ENCODE results near the gene PLEKHG1. TPM values are rescaled to one million over a fixed set of nuclear protein-coding genes. Genes with fewer than 3 reads are reported as not detected.

Gene PLEKHG1
- total RNA-seq, 6 donors from 2014 or later, result 16.3 to 45.4 (median 29.2) TPM

DNA sequence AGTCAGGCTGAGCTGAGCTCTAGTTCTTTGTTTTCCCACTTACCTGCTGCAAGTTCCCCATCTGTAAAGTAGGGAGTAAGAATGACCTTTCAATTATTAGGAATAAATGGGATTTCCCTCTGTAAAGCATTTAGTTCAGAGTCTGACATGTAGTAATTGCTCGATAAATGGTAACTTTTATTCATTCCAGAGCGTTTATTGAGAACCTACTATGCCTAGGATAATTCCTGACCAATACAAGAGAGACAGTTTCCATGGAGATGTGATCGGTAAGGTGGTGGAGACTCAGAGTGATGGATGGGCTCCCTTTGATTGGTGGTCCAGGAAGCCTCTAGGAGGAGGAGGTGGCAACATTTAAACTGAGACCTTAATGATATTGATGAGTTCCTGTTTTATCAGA, 5.6 kb downstream of the PLEKHG1 start:
- Histone ChIP-seq H3K36me3 (no peaks in the 10 kb centered on the region), H3K27me3 (peaks cover 0 to 9% (median 0%) of the 10 kb centered on the region in 4 donors), H3K9me3 (no peaks in the 10 kb centered on the region), H3K27ac (no peak overlapping the region), H3K4me3 (no peak overlapping the region), H3K4me1 (peaks cover 0 to 11% (median 5%) of the 10 kb centered on the region in 4 donors)
- 95 to 99% methylated on average over 3 of the region's 3 CpGs for WGBS, 2 donors
- ATAC-seq (ENCODE audit: low FRiP score in 2 of 2), result no peak
- TF ChIP-seq, protein P1, sequence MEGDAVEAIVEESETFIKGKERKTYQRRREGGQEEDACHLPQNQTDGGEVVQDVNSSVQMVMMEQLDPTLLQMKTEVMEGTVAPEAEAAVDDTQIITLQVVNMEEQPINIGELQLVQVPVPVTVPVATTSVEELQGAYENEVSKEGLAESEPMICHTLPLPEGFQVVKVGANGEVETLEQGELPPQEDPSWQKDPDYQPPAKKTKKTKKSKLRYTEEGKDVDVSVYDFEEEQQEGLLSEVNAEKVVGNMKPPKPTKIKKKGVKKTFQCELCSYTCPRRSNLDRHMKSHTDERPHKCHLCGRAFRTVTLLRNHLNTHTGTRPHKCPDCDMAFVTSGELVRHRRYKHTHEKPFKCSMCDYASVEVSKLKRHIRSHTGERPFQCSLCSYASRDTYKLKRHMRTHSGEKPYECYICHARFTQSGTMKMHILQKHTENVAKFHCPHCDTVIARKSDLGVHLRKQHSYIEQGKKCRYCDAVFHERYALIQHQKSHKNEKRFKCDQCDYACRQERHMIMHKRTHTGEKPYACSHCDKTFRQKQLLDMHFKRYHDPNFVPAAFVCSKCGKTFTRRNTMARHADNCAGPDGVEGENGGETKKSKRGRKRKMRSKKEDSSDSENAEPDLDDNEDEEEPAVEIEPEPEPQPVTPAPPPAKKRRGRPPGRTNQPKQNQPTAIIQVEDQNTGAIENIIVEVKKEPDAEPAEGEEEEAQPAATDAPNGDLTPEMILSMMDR (IDR thresholded peaks at IDR 0.05), result no peak
- no peak for TF ChIP-seq POLR2A (IDR thresholded peaks at IDR 0.05)
- no peak for TF ChIP-seq EP300 (IDR thresholded peaks at IDR 0.05)
- no peak for TF ChIP-seq POLR2AphosphoS5 (IDR thresholded peaks at IDR 0.05)
- DNase-seq, result no peak

DNA sequence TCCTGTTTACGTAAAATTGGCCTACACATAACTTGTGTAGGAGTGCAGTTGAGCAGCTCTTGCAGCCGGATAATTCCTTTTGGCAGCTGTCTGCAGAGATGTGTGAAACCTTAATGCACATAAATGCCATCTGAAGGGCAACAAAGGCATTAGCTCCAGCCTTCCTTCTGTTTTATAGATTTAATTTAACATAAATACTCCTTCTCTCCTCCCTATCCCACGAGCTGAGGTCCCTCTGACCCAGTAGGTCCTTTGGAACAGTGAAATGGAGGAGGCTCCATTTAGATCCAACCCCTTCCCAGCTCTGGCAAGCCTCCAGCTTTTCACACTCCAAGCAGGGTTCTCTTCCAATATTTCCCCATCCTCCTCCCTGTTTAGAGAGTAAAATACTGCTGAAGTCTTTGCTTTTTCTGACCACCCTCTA, 6.5 kb downstream of the PLEKHG1 start:
- DNase-seq (no peak), ATAC-seq (ENCODE audit: low FRiP score in 2 of 2) (no peak)
- H3K4me3 ChIP-seq, result no peak overlapping the region
- 49 to 66% methylated on average over 3 of the region's 3 CpGs for WGBS, 2 donors
- H3K27ac ChIP-seq, result no peak overlapping the region
- no peaks in the 10 kb centered on the region for H3K36me3 ChIP-seq
- peaks cover 0 to 4% (median 0%) of the 10 kb centered on the region in 4 donors for H3K27me3 ChIP-seq
- no peak for TF ChIP-seq EP300 (IDR thresholded peaks at IDR 0.05)
- H3K9me3 ChIP-seq, result no peaks in the 10 kb centered on the region
- peaks cover 0 to 2% (median under 1%) of the 10 kb centered on the region in 4 donors for H3K4me1 ChIP-seq

DNA sequence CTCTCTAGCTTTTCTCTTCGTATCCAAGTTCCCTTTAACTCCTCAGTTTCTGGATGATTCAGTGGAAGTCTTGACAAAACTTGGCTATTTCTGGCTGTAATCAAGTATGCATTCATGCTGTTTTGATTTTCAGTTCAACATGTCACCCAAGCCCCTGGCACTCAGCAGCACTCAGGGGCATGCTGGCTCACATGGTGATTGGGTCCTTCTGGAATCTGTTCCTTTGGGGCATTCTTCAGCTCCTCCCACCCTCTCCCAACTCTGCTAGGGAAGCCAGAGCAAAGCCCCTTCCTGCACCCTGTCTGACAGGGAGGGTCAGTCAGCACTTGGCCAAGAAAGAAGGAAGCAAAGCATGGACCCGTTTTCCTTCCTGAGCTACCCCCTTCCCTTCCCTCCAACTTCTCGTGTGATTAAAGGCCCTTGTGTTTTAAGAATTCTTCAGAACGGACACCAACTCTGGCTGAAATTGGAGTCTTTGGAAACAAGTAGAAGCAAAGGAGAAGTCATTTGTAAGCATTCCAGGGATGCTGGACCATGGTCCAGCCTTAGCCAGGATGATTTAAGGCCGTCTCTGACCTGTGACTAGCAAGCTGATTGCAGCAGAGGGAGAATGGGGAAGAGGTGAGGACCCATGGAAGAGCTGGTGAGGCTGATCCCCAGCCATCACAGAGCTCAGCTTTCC, 7.1 kb downstream of the PLEKHG1 start:
- DNase-seq, result no peak
- 46 to 47% methylated on average over 5 of the region's 5 CpGs for WGBS, 2 donors

DNA sequence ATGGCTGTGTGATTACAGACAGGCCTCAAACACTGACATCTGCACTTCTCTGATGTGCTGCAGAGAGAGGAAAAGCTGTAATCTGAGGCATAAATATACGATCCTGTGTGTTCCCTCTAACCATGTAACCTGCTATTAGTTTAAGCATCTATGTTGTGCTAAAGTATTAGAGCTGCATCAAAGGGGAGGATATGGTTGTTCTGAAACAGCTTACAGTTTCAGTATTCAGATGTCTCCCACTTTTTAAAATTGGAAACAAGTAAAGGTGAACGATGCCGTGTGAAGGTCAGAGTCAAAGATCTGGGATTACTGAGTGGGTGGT, 7.6 kb downstream of the PLEKHG1 start:
- no peak for TF ChIP-seq POLR2A (IDR thresholded peaks at IDR 0.05)
- TF ChIP-seq, protein P1 (IDR thresholded peaks at IDR 0.05), result no peak
- no peak for TF ChIP-seq POLR2AphosphoS5 (IDR thresholded peaks at IDR 0.05)
- TF ChIP-seq EP300 (IDR thresholded peaks at IDR 0.05), result no peak
- H3K27ac ChIP-seq, result no peak overlapping the region
- ATAC-seq (ENCODE audit: low FRiP score in 2 of 2), result no peak

More for the DNA sequence above, 7.1 kb downstream of the PLEKHG1 start:
- Histone ChIP-seq H3K4me3 (no peak overlapping the region), H3K27me3 (no peaks in the 10 kb centered on the region), H3K36me3 (no peaks in the 10 kb centered on the region), H3K27ac (no peak overlapping the region), H3K4me1 (no peaks in the 10 kb centered on the region), H3K9me3 (no peaks in the 10 kb centered on the region)
- ATAC-seq (ENCODE audit: low FRiP score in 2 of 2), result no peak
- no peak for TF ChIP-seq POLR2AphosphoS5 (IDR thresholded peaks at IDR 0.05)
- no peak for TF ChIP-seq POLR2A (IDR thresholded peaks at IDR 0.05)
- TF ChIP-seq, protein P1 (IDR thresholded peaks at IDR 0.05), result no peak
- TF ChIP-seq EP300 (IDR thresholded peaks at IDR 0.05), result no peak

DNA sequence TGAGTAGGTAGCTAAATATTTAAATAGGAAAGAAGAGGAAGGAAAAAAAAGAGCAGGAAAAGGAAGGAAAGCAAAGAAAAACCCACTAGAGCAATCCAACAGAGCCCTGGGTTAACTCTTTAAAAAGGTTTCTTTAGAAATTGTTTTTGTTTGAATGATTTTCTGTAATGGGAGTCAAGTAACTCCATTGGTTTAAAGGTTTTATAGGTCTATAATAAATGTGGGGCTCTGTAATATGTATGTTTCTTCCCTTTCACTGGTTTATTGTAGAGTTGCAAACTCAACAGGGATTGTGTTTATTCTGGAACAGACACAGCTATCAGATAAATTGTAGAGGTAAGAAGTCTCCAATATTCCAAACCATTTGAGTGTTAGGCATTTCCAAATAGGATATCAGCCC, 10.9 kb downstream of the PLEKHG1 start:
- Histone ChIP-seq H3K4me1 (peaks cover 0 to 8% (median 0%) of the 10 kb centered on the region in 4 donors), H3K36me3 (no peaks in the 10 kb centered on the region), H3K4me3 (no peak overlapping the region), H3K27ac (no peak overlapping the region), H3K9me3 (no peaks in the 10 kb centered on the region), H3K27me3 (no peaks in the 10 kb centered on the region)
- TF ChIP-seq, protein P1 (IDR thresholded peaks at IDR 0.05), result no peak
- TF ChIP-seq POLR2A (IDR thresholded peaks at IDR 0.05) (no peak), POLR2AphosphoS5 (IDR thresholded peaks at IDR 0.05) (no peak), EP300 (IDR thresholded peaks at IDR 0.05) (no peak)
- no peak for ATAC-seq (ENCODE audit: low FRiP score in 2 of 2)
- DNase-seq, result no peak

More for the DNA sequence above, 7.6 kb downstream of the PLEKHG1 start:
- H3K27me3 ChIP-seq, result no peaks in the 10 kb centered on the region
- no peaks in the 10 kb centered on the region for H3K9me3 ChIP-seq
- H3K36me3 ChIP-seq, result no peaks in the 10 kb centered on the region
- H3K4me1 ChIP-seq, result no peaks in the 10 kb centered on the region
- H3K4me3 ChIP-seq, result no peak overlapping the region
- no peak for DNase-seq
- WGBS, 2 donors, result 69 to 85% methylated on average over 3 of the region's 3 CpGs
